Thyroid gland (tissue), 4 donors: ENCODE measurements around the gene TCHP. TPM values are rescaled to one million over a fixed set of nuclear protein-coding genes. Genes with fewer than 3 reads are reported as not detected.
A peak's percentile ranks its signal among the peaks of the same experiment; 100 is the strongest.

Source experiments
- DNase-seq, 2 donors: peaks; one replicate each; pipeline ENCODE4 v3.0.0-alpha.2; 2019
- H3K27ac ChIP-seq, 3 donors: fragments of 200-600 bp; sonication (generic); 1 replicate in 2 of 3; 2 replicates in 1 of 3; pipeline ENCODE4 v1.5.1; 2016 to 2019; ENCODE audit warnings: mild to moderate bottlenecking in 1 of 3, moderate library complexity in 1 of 3
- H3K27me3 ChIP-seq: fragments of 200-600 bp; sonication (generic); one replicate; pipeline ENCODE4 v1.5.1; 2019
- H3K36me3 ChIP-seq, 2 donors: fragments of 200-600 bp; sonication (generic); one replicate each; pipeline ENCODE4 v1.5.1; 2016 to 2019
- H3K4me1 ChIP-seq, 2 donors: fragments of 200-600 bp; sonication (generic); one replicate each; pipeline ENCODE4 v1.5.1; 2017 to 2019
- H3K4me3 ChIP-seq, 3 donors: fragments of 200-600 bp; sonication (generic); replicated peaks in 1 of 3; 1 replicate in 2 of 3; 2 replicates in 1 of 3; pipeline ENCODE4 v1.5.1; 2016; ENCODE audit warnings: mild to moderate bottlenecking in 1 of 3
- H3K9me3 ChIP-seq: fragments of 200-600 bp; sonication (generic); one replicate; pipeline ENCODE4 v1.5.1; 2017
- POLR2A ChIP-seq, 2 donors: fragments of 450-650 bp; IDR thresholded peaks; one replicate each; pipeline ENCODE4 v1.6.1; 2017; ENCODE audit warnings: antibody characterized with exemption in 2 of 2, mild to moderate bottlenecking in 2 of 2, moderate library complexity in 1 of 2
- WGBS, 2 donors: methylation state at CpG; one replicate each; pipeline ENCODE4 v1.1.5; 2017; 5-methylcytosine and 5-hydroxymethylcytosine counted together
- intact Hi-C: fragments of 100-400 bp; cut with DNase I; formaldehyde crosslinking; loops from one replicate; pipeline ENCODE4 v1.15.1; 2023
- total RNA-seq, 4 donors: library from RNA; depleted of rRNA; stranded (reverse); fragments of >200 nt; gene quantifications; one replicate each; pipeline ENCODE4 v1.2.3, GENCODE V29; 2016
- TF ChIP-seq, protein P1 (sequence below), 6 experiments: fragments of 200-600 bp in 3 of 6; fragments of 450-650 bp in 3 of 6; sonication (generic) in 3 of 6; IDR thresholded peaks; one replicate each; pipeline ENCODE4 v1.5.1; 2016 to 2019; ENCODE audit warnings: antibody characterized with exemption in 6 of 6, mild to moderate bottlenecking in 2 of 6, inconsistent platforms in 1 of 6, moderate library complexity in 1 of 6

The TCHP gene
- total RNA-seq, 4 donors from 2014 or later, result 16.4 to 25.8 (median 24.3) TPM

DNA sequence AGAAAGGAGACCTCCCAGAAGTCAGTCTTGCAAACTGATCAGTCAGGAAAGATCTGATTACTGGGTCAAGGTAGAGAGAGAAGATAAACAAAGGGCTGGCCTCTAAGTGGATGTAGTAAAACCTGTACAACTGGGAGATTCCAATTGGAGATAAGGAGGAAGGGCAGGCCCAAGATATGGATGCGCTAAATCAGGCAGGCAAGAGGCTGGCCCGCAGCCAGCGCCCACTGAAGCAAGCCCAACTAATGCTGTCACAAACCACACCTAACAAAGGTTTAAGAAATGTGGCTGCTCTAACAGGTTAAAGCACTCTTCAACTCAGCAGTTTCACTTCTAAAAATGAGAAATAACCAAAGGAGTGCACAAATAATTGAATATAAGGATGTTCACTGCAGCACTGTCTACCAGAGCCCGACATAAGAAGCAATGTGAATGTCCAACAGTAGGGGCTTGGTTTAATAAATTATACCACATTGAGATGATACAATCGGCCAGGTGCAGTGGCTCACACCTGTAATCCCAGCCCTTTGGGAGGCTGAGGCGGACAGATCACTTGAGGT, 24.4 kb upstream of the TCHP start:
- peak; percentile 91 to 92 for DNase-seq
- peak overlapping the region; percentile 62 to 77 (median 73) for H3K27ac ChIP-seq
- H3K27me3 ChIP-seq, result no peaks in the 10 kb centered on the region
- H3K4me1 ChIP-seq, result peaks cover 42 to 63% of the 10 kb centered on the region in 2 donors
- TF ChIP-seq POLR2A (IDR thresholded peaks at IDR 0.05), result no peak
- TF ChIP-seq, protein P1, sequence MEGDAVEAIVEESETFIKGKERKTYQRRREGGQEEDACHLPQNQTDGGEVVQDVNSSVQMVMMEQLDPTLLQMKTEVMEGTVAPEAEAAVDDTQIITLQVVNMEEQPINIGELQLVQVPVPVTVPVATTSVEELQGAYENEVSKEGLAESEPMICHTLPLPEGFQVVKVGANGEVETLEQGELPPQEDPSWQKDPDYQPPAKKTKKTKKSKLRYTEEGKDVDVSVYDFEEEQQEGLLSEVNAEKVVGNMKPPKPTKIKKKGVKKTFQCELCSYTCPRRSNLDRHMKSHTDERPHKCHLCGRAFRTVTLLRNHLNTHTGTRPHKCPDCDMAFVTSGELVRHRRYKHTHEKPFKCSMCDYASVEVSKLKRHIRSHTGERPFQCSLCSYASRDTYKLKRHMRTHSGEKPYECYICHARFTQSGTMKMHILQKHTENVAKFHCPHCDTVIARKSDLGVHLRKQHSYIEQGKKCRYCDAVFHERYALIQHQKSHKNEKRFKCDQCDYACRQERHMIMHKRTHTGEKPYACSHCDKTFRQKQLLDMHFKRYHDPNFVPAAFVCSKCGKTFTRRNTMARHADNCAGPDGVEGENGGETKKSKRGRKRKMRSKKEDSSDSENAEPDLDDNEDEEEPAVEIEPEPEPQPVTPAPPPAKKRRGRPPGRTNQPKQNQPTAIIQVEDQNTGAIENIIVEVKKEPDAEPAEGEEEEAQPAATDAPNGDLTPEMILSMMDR (IDR thresholded peaks at IDR 0.05), result no peak
- WGBS, 2 donors, result 45 to 53% methylated on average over 6 of the region's 6 CpGs
- intact Hi-C loops, result no loop called here
- H3K9me3 ChIP-seq, result no peaks in the 10 kb centered on the region
- no peak overlapping the region for H3K4me3 ChIP-seq
- no peaks in the 10 kb centered on the region for H3K36me3 ChIP-seq

DNA sequence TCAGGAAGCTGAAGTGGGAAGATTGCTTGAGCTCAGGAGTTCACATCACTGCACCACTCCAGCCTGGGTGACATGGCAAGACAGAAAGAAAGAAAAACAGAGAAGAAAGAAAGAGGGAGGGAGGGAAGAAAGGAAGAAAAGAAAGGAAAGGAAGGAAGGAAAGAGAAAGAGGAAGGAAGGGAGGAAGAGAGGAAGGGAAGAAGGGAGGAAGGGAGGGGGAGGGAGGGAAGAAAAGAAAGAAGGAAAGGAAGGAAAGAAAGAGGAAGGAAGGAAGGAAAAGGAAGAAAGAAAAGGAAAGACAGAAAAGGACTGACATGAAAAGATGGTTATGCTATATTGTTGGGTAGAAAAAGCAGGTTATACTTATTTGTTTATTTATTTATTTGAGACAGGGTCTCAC, 23.7 kb upstream of the TCHP start:
- Histone ChIP-seq H3K27ac (peak overlapping the region; percentile 54 to 77 (median 73)), H3K9me3 (no peaks in the 10 kb centered on the region), H3K4me1 (peaks cover 45 to 63% of the 10 kb centered on the region in 2 donors), H3K4me3 (no peak overlapping the region), H3K27me3 (no peaks in the 10 kb centered on the region), H3K36me3 (no peaks in the 10 kb centered on the region)
- intact Hi-C loops, result no loop called here
- no peak for TF ChIP-seq POLR2A (IDR thresholded peaks at IDR 0.05)
- TF ChIP-seq, protein P1 (IDR thresholded peaks at IDR 0.05), result no peak
- peak in 1 of 2 donors; percentile 36 for DNase-seq

DNA sequence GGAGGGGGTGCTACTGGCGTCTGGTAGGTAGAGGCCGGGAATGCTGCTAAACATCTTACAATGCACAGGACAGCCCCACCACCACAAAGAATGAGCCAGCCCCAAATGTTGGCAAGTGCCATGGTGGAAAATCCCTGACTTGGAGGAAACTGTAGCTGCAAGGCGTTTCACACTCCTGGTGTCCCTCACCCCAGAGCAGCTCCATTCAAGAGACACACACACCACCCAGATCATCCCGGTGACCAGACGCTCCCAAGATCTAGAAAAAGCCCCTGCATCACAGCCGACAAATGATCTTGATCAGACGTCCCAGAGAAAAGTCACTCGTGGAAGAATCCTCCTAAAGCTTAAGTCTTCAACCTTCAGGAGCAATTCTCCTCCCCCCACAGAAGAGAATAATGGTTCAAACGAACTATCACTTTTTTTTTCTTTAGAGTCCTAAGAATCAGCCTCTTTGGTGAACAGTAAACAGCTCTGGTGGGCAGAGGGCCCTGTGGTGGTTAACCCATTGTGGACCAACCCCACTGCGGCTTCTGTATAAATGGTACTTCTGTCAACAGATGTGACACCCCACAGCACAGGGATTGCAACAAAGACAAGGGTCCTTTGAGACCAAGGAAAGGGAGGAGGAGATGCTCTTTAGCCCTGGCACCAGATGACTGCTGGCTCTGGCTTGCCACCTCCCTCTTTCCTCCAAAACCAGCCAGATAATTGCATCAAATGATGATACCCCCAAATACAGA, 22.4 kb upstream of the TCHP start:
- Histone ChIP-seq H3K36me3 (no peaks in the 10 kb centered on the region), H3K9me3 (no peaks in the 10 kb centered on the region), H3K4me3 (no peak overlapping the region), H3K4me1 (peaks cover 40 to 54% of the 10 kb centered on the region in 2 donors), H3K27ac (peak overlapping the region in 1 of 3 donors; percentile 77), H3K27me3 (no peaks in the 10 kb centered on the region)
- no peak for DNase-seq
- WGBS, 2 donors, result 62 to 74% methylated on average over 10 of the region's 10 CpGs
- intact Hi-C loops, result no loop called here
- TF ChIP-seq, protein P1 (IDR thresholded peaks at IDR 0.05), result no peak
- no peak for TF ChIP-seq POLR2A (IDR thresholded peaks at IDR 0.05)

DNA sequence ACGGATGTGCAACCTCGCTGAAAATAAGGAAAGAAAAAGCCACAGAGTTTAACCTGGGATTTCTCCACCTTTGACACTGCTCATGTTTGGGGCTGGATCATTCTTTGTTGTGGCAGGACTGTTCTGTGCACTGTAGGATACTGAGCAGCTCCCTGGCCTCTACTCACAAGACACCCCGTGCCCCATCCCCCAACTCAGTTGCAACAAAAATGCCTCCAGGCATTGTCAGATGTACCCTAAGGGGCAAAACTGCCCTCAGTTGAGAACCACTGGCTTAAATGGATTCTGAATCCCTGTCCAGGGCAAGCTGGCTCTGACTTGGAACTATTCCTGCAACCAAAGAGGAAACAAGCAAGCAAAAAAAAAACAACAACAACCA, 21.8 kb upstream of the TCHP start:
- Histone ChIP-seq H3K4me1 (peaks cover 40 to 54% of the 10 kb centered on the region in 2 donors), H3K4me3 (no peak overlapping the region), H3K9me3 (no peaks in the 10 kb centered on the region), H3K36me3 (no peaks in the 10 kb centered on the region), H3K27ac (no peak overlapping the region), H3K27me3 (no peaks in the 10 kb centered on the region)
- TF ChIP-seq, protein P1 (IDR thresholded peaks at IDR 0.05), result no peak
- TF ChIP-seq POLR2A (IDR thresholded peaks at IDR 0.05), result no peak
- DNase-seq, result no peak
- intact Hi-C loops, result no loop called here
- 85 to 89% methylated on average over 3 of the region's 3 CpGs for WGBS, 2 donors

DNA sequence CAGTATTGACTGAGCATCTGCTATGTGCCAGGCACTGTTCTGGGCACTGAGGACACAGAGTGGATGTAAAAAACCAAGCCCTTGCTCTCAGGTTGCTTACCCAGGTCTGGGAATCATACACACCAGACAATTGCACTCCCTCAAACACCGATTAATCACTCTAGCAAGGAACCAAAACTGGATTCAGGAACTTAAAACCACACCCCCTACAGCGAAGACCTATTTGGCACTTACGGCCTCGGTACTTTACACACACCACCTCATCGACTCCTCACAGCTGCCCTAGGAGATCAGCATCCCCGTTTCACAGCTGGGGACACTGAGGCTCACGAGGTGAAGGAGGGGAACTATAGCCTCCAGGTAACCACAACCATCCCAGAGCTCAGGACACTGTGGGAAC, 21.3 kb upstream of the TCHP start:
- intact Hi-C loops, result no loop called here
- no peaks in the 10 kb centered on the region for H3K27me3 ChIP-seq
- WGBS, 2 donors, result 69 to 70% methylated on average over 7 of the region's 7 CpGs

More for the DNA sequence above, 21.3 kb upstream of the TCHP start:
- Histone ChIP-seq H3K4me3 (peak overlapping the region in 1 of 3 donors; percentile 53), H3K4me1 (peaks cover 40 to 52% of the 10 kb centered on the region in 2 donors), H3K9me3 (no peaks in the 10 kb centered on the region), H3K27ac (no peak overlapping the region), H3K36me3 (no peaks in the 10 kb centered on the region)
- DNase-seq, result no peak
- TF ChIP-seq, protein P1 (IDR thresholded peaks at IDR 0.05), result no peak
- TF ChIP-seq POLR2A (IDR thresholded peaks at IDR 0.05), result no peak
